ENCODE measurements around the gene PAH. TPM values are rescaled to one million over a fixed set of nuclear protein-coding genes. Genes with fewer than 3 reads are reported as not detected.

PAH gene
- total and polyA plus RNA-seq, 10 of the 15 experiments (the other 5 are each of a cell fraction or from before 2014, with no cell fraction given): 0.20 to 4.8 (median 0.55) TPM; not detected in 1

DNA sequence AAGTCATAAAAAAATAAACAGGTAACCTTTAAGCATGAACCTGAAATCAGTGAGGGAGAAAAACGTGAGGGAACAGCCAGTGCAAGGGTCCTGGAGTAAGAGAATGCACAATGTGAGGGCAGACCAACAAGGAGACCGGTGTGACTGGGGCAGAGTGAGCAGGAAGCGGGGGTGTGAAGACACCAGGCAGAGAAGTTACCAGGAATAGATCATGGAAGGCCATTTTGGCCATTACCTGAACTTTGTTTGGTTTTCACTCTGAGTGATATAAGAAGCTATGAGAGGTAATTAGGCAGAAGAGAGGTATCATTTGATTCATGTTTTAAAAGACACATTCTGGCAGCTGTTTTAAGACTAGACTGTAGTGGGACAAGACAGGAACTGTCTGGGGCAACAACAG lies 15.0 kb downstream of the PAH start (continued):
- peak in 1 of 2 experiments; percentile 47; a peak in 1 of 4 replicates for TF ChIP-seq BHLHE40 (IDR thresholded peaks at IDR 0.05; ENCODE audit: borderline replicate concordance in 1 of 2, low read depth in 2 of 2, low read length in 1 of 2)

DNA sequence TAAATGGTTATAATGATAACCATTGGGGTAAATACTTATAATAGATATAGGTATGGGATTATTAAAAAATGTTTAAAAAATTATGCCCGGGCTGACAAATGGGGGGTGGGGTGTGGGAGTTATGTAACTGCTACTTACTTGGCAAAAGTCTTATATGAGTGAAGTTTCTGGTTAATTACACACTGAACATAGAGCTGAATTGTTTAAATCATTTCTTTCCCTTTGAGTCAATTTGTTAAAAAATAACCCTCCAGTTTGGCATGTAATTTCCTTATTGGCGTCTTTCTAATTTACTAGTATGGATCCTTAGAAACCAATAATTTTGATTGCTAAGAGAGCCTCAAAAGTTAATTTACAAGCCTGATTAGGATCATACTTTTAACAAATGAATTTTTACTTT lies 16.7 kb downstream of the PAH start:
- CTCF ChIA-PET: interaction anchor here (0.7 to 3.2 kb wide), 4 partner anchors 9 to 648 kb away, joined by 3 to 10 read pairs (median 4); partner anchors contain the start of gene PAH
- POLR2A ChIA-PET: interaction anchor here (0.7 to 2.5 kb wide), 2 partner anchors 12 to 630 kb away, joined by 4 to 7 read pairs; no protein-coding TSS in a partner anchor

More for the DNA sequence above, 16.7 kb downstream of the PAH start:
- ChIA-PET RAD21 (ENCODE audit: unreplicated experiment) (interaction anchor here (0.7 to 4.4 kb wide), 5 partner anchors 9 to 281 kb away, joined by 3 to 17 read pairs (median 3); no protein-coding TSS in a partner anchor), SMC1A (ENCODE audit: uncharacterized antibody, unreplicated experiment) (interaction anchor here (1.5 to 4.0 kb wide), 3 partner anchors 11 to 17 kb away, joined by 3 to 34 read pairs (median 19); no protein-coding TSS in a partner anchor)
- Histone ChIP-seq H3K4me3 (no peak overlapping the region), H3K27me3 (replicated peaks in 1 of 2; ENCODE audit: control insufficient read depth in 2 of 2, insufficient read depth in 2 of 2, low read length in 1 of 2) (no peaks in the 10 kb centered on the region), H2AFZ (ENCODE audit: control insufficient read depth, low read depth, low read length) (no peak overlapping the region), H3K9me3 (replicated peaks; ENCODE audit: control insufficient read depth, insufficient read depth, low read length) (no peaks in the 10 kb centered on the region), H4K20me1 (ENCODE audit: control insufficient read depth, insufficient read depth) (no peaks in the 10 kb centered on the region), H3K27ac (ENCODE audit: control insufficient read depth, insufficient read depth) (no peak overlapping the region), H3K4me1 (ENCODE audit: control insufficient read depth, insufficient read depth, low read length) (no peaks in the 10 kb centered on the region), H3K4me2 (ENCODE audit: control insufficient read depth, insufficient read depth) (no peak overlapping the region), H3K9ac (ENCODE audit: control insufficient read depth, insufficient read depth, low read length) (no peak overlapping the region), H3K36me3 (ENCODE audit: control insufficient read depth in 2 of 2, insufficient read depth in 2 of 2, low read length in 1 of 2) (no peaks in the 10 kb centered on the region), H3K79me2 (ENCODE audit: control insufficient read depth, insufficient read depth, low read length) (no peaks in the 10 kb centered on the region)
- intact Hi-C loops (cut with micrococcal nuclease; ENCODE audit: unreplicated experiment): no loop called here
- BruUV-seq (replicated peaks): no TSS peak
- in situ Hi-C loops (cut with MboI): no loop called here
- ATAC-seq: peak; percentile 63
- FAIRE-seq: no peak
- 0% methylated on average over 2 of the region's 2 CpGs for WGBS (ENCODE audit: insufficient coverage, insufficient replicate concordance, low lambda C conversion rate, missing lambda C conversion rate)
- TF ChIP-seq CHD2 (IDR thresholded peaks at IDR 0.05; ENCODE audit: borderline replicate concordance, low read depth, low read length): no peak
- TF ChIP-seq NR2F1 (conservative IDR thresholded peaks at IDR 0.05): 0 out of 2 replicates have a peak, but pooled peaks have one; percentile 23
- 0 out of 2 replicates have a peak, but pooled peaks have one; percentile 63 for TF ChIP-seq DPF2 (IDR thresholded peaks at IDR 0.05)
- TF ChIP-seq, protein P1, sequence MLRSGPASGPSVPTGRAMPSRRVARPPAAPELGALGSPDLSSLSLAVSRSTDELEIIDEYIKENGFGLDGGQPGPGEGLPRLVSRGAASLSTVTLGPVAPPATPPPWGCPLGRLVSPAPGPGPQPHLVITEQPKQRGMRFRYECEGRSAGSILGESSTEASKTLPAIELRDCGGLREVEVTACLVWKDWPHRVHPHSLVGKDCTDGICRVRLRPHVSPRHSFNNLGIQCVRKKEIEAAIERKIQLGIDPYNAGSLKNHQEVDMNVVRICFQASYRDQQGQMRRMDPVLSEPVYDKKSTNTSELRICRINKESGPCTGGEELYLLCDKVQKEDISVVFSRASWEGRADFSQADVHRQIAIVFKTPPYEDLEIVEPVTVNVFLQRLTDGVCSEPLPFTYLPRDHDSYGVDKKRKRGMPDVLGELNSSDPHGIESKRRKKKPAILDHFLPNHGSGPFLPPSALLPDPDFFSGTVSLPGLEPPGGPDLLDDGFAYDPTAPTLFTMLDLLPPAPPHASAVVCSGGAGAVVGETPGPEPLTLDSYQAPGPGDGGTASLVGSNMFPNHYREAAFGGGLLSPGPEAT (IDR thresholded peaks at IDR 0.05; ENCODE audit: low read depth): 0 out of 2 replicates have a peak, but pooled peaks have one; percentile 17
- TF ChIP-seq MTA2 (IDR thresholded peaks at IDR 0.05; ENCODE audit: low read depth): peak; percentile 83
- TF ChIP-seq RAD21 (IDR thresholded peaks at IDR 0.05; ENCODE audit: insufficient read depth, low read depth, low read length): no peak
- DNase-seq (ENCODE audit: low read depth, low spot score): no peak

All from GM12878 (cell line).